PC-9 (cell line): ENCODE results near the gene CDH16.
"Not testable (repeated sequence)": the region's sequence is repeated elsewhere in the genome, so short reads cannot be mapped to it uniquely, and the experiment has no call there.

Source experiments
- EZH2 ChIP-seq: fragments of 200-600 bp; sonication (generic); IDR thresholded peaks from 2 replicates; pipeline ENCODE4 v1.8.0; 2017; ENCODE audit warnings: antibody characterized with exemption, low read depth
- TF ChIP-seq, protein P1 (sequence below): fragments of 200-600 bp; sonication (generic); conservative IDR thresholded peaks from 2 replicates; pipeline ENCODE4 v1.6.1; 2017; ENCODE audit warnings: mixed run types, antibody characterized with exemption, mild to moderate bottlenecking, moderate library complexity

DNA sequence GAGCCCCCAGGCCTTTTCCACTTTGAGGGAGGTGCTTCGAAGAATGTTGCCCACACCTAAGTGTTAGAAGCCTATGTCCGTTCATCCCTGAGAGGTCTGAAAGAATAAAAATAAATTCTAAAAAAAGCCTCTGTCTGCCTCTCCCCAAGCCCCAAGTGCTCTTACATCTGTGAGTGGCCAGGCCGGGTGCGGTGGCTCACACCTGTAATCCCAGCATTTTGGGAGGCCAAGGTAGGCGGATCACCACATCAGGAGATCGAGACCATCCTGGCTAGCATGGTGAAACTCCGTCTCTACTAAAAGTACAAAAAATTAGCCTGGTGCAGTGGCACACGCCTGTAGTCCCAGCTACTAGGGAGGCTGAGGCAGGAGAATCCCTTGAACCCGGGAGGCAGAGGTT, 26.3 kb upstream of the CDH16 start:
- not testable (repeated sequence) for TF ChIP-seq EZH2
- TF ChIP-seq, protein P1, sequence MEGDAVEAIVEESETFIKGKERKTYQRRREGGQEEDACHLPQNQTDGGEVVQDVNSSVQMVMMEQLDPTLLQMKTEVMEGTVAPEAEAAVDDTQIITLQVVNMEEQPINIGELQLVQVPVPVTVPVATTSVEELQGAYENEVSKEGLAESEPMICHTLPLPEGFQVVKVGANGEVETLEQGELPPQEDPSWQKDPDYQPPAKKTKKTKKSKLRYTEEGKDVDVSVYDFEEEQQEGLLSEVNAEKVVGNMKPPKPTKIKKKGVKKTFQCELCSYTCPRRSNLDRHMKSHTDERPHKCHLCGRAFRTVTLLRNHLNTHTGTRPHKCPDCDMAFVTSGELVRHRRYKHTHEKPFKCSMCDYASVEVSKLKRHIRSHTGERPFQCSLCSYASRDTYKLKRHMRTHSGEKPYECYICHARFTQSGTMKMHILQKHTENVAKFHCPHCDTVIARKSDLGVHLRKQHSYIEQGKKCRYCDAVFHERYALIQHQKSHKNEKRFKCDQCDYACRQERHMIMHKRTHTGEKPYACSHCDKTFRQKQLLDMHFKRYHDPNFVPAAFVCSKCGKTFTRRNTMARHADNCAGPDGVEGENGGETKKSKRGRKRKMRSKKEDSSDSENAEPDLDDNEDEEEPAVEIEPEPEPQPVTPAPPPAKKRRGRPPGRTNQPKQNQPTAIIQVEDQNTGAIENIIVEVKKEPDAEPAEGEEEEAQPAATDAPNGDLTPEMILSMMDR = not testable (repeated sequence)
